Brain microvascular endothelial cell (primary cell): Measurements from ENCODE around the gene TEX30.

Experiments used
- DNase-seq: peaks from one replicate; pipeline ENCODE4 v3.0.0-alpha.2; 2020
- H3K27ac ChIP-seq: fragments of 250-450 bp; sonication (Bioruptor Pico); 2 replicates; pipeline ENCODE4 v1.5.1; 2020; ENCODE audit warnings: mild to moderate bottlenecking, moderate library complexity
- H3K27me3 ChIP-seq: fragments of 250-450 bp; sonication (Bioruptor Pico); replicated peaks from 2 replicates; pipeline ENCODE4 v1.5.1; 2020; ENCODE audit warnings: mild to moderate bottlenecking
- H3K36me3 ChIP-seq: fragments of 250-450 bp; sonication (Bioruptor Pico); replicated peaks from 2 replicates; pipeline ENCODE4 v1.5.1; 2020; ENCODE audit warnings: mild to moderate bottlenecking
- H3K4me3 ChIP-seq: 2 replicates; pipeline ENCODE4 v1.5.1; 2011; ENCODE audit warnings: low read depth, mild to moderate bottlenecking, control low read depth, low read length, moderate library complexity
- CTCF ChIP-seq: IDR thresholded peaks from 2 replicates; pipeline ENCODE4 v1.5.1; 2011; ENCODE audit warnings: low read depth, mild to moderate bottlenecking, moderate library complexity, low read length, control low read depth, inconsistent platforms; ENCODE audit errors: missing control alignments
- in situ Hi-C: cut with HindIII; loops from 2 replicates; pipeline ENCODE4 v1.10.0; 2017; ENCODE audit warnings: low sequenced_read_pairs, low pct_ligation_motif_present

Gene TEX30

GRCh38 chr13:102721800-102722231, 51.8 kb downstream of the TEX30 start:
- DNase-seq, result no peak

GRCh38 chr13:102718746-102719145, 54.8 kb downstream of the TEX30 start:
- no peak overlapping the region for H3K4me3 ChIP-seq
- DNase-seq, result no peak
- H3K27ac ChIP-seq, result no peak overlapping the region
- H3K27me3 ChIP-seq, result no peaks in the 10 kb centered on the region
- TF ChIP-seq CTCF, result no peak
- no peaks in the 10 kb centered on the region for H3K36me3 ChIP-seq
- in situ Hi-C loops, result no loop called here

More at GRCh38 chr13:102721800-102722231, 51.8 kb downstream of the TEX30 start:
- H3K36me3 ChIP-seq, result no peaks in the 10 kb centered on the region
- no peak for TF ChIP-seq CTCF
- in situ Hi-C loops, result no loop called here
- no peaks in the 10 kb centered on the region for H3K27me3 ChIP-seq
- no peak overlapping the region for H3K4me3 ChIP-seq
- no peak overlapping the region for H3K27ac ChIP-seq
